Measurements from ENCODE around the gene STAT5B.
"Not testable (repeated sequence)": the region's sequence is repeated elsewhere in the genome, so short reads cannot be mapped to it uniquely, and the experiment has no call there.

Gene STAT5B

DNA sequence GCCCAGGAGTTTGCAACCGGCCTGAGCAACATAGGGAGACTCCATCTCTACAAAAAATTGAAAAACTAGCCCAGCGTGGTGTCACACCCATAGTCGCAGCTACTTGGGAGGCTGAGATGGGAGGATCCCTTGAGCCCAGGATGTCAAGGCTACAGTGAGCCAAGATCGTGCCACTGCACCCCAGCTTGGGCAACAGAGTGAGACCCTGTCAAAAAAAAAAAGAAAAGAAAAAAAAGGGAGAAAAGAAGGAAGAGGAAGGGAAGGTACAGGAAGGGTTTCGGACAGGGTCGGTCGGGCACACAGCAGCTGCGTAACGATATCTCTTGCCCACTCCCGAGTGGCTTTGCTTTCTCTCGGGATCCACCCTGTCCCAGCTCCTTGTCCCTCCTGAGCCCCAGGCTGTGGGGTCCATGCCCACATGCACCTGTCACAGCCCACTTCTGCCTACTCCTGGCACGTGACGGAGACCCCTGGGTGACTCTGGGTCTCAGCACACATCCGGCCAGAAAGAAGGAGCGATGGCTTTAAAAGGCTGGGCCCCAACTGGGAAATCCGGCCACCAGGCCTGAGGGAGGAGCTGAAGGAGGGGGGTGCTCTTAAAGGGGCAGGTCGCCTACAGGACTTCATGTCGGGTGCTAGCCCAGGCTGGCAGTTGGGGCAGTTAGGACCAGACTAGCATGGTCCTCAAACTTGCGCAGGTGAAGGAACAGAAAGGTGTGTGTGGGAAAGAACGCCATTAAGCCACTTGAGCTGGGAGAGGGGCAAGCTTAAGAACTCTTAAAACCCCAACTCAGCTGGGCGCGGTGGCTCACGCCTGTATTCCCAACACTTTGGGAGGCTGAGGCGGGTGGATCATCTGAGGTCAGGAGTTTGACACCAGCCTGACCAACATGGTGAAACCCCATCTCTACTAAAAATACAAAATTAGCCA, 82.0 kb downstream of the STAT5B start, which contains the start of gene GHDC:
Gene GHDC, minus strand, starts transcription at position 526 of the 931 bp plus-strand sequence. CDS start 913 bp downstream, outside the sequence.
- DNase-seq (ENCODE audit: low read depth), result peak; percentile 59

DNA sequence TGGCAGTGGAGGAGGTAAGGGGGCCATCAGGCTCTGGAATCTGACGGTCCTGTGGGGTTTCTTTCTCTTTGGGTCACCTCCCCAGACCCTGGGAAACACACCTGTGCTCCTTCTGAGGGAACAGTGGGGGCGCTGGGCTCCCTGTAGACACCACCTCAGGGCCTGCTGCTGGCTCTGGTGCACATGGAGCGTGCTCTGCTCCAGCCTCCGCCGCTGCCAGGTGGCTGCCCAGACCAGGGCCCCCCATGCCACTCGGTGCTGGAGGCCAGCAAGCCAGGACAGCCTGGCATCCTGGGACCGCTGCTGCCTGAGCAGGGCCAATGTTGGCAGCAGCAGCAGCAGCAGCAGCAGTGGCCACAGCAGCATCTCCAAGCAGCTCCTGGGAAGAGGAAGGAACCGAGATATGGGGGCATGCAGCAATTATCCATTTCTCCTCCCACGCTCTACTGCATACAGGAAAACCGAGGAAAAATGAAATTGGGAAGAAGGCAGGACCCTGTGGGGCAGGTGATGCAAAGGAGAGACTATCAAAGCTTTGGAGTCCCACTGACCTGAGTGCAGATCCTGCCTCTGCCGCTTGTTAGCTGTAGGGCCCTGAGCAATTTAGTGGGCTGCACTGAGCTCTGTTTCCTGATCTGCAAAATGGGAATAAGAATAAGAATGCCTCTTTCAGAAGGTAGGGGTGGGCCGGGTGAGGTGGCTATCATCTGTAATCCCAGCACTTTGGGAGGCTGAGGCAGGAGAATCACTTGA, 82.8 kb downstream of the STAT5B start:
- DNase-seq (ENCODE audit: low read depth), result no peak

DNA sequence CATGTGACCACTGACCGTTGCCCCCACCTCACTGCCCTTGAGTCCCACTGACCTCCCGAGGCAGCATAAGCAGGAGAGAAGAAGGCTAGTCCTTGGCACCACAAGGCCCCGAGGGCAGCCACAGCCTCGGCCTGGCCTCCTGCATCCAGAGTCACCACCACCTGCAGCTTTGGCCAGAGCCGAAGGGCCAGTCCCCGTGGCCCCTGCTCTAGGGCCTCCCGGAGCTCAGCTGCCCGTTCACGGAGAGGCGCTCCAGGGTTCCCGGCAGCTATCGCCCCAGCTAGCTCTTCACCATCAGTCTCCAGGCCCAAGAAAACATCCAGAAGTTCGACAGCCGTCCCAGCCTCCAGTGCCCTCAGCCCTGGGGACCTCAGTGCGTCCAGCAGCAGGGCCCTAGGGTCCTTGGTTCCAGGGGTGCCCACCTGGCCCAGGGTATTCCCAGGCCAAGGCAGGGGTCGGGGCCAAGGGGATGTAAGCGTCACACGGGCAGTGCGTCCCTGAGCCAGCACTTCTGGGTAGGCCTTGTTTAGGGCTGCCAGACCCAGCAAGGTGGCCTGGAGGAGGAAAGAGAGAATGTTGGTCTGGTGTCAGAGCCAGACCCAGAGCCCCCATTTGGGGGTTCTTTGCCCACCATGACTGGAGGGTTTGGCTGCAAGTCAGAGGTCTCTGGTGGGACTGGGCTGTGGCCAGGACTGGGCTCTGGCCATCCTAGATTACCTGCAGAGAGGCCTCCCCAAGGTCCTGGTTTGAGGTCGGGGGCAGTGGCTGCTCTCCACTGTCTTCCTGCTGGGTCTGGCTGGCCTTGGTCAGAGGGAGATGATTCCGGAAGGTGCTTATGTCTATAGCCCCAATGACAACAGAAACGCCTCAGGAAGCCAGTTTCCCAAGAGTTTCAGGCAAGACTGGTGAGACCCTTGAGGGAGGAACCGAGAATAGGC, 83.7 kb downstream of the STAT5B start:
- no peak for DNase-seq (ENCODE audit: low read depth)

DNA sequence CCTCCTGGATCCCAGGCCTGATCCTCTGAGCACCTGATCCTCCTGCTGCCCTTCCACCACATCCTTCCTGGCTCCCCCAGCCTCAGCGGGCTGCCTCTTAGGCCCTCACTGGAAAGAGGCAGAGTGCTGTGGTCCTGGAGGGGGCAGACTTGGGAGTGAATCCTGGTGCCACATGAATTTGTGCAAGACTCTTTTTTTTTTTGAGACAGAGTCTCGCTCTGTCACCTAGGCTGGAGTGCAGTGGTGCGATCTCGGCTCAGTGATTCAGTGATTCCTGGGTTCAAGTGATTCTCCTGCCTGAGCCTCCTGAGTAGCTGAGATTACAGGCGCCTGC, 84.9 kb downstream of the STAT5B start:
- no peak for DNase-seq (ENCODE audit: low read depth)

DNA sequence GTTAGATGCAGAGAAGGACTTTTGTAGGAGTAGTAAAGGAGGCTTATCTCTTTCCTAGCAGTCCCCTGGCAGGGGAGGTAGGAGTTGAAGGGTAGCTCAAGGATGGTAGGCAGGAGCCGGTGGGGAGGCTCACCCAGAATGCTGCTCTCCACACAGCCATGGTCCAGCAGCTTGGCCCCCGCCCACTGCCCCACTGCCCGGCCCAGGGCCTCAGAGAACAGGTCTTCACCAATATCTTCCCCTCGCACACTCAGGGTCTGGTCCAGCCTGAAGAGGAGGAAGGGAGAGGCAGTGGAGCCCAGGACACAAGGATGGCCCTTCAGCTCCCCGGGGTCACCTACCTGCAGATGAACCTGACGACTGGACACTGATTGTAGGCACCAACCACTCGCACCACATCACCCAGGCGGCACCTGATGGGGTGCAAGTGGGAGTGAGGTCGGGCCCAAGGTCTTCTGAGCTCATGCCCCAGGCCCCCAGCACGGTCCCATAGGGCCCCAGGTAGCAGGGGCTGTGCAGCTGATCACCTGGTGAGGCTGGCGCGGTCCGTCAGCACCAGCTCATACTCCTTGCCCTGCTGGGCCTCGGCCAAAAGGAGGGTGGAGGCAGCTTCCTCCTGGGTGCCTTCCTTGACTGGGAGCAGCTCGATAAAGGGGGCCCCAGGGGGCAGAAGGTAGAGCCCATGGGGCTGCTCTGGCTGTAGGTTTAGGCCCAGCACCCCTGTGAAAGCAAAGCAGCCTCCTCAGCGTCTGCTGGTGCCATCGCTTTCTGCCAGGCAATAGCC, 85.5 kb downstream of the STAT5B start:
- no peak for DNase-seq (ENCODE audit: low read depth)

DNA sequence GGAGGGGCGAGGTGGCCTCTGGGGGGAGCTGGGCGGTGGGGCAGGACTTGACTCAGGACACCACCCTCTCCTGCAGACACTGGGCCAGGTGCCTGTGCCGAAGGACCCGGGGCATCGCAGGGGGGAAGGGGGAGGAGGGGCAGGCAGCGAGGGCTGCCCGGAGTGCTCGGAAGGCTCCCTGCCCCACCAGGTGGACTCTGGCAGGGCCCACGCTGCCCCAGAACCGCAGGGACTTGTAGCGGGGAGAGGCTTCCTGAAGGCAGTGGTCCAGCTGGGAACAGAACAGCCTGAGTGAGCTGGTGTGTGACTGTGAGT, 86.6 kb downstream of the STAT5B start:
- DNase-seq (ENCODE audit: low read depth), result no peak

DNA sequence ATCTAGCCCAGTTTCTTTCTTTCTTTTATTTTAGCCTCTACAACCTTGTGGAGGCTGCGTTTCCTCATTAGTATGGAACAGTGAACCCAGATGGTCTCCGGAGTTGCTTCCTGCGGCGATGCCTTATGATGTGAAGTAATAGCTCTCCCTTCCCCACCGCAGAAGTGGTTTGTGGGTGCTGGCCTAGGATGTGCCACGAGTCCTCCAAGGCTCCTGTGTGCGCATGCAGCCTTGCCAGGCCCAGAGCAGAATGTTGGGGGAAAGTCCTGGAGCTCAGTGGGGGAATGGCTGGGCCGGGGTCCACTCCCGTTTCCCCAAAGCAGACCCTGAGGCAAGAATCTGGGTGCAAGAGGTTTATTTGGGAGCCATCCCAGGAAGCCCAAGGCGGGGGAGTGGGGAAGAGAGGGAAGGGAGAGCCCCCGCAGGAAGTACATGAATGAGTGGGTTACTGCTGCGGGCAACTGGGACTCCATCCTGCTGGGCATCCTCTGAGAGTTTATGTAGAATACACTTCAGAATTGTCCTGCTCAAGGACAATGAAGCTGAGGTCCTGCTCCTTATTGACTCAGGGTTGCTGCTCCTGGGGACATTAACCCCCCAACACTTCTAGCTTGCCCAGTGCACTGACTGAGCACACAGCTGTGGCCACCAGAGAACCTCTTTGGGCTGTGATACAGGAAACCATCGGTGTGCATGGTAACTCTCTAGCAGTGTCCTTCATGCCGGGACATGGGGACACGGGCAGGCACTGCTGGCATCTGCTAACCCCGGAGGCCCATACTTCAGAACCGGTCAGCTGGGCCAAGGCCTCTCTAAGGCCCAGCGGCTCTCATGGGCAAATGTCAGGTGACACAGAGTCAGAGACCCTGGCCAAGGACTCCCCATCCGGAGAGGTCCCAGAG, 87.2 kb downstream of the STAT5B start:
- DNase-seq (ENCODE audit: low read depth), result no peak

DNA sequence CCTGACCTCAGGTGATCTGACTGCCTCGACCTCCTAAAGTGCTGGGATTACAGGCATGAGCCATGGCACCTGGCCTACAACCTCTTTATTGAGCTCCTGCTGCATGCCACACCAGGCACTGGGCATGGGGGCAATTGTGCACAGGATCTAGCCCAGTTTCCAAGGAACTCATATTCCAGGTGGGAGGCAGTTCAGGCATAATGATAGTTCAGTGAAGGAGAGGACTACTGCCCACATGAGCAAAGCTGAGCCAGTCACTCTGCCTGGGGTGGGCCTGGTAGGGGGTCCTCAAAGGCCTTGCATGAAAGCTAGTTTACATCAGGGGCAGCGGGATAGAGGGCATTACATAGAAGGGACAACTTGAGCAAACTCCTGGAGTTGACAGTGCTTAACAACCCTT, 88.4 kb downstream of the STAT5B start:
- no peak for DNase-seq (ENCODE audit: low read depth)

DNA sequence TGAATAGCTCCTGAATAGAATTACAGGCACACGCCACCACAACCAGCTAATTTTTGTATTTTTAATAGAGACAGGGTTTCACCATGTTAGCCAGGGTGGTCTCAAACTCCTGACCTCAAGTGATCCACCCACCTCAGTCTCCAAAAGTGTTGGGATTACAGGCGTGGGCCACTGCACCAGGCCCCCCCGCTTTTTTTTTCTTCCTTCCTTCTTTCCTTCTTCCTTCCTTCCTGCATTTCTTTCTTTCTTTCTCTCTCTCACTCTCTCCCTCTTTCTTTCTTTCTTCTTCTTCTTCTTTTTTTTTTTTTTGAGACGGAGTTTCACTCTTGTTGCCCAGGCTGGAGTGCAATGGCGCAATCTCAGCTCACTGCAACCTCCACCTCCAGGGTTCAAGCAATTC, 90.0 kb downstream of the STAT5B start:
- not testable (repeated sequence) for DNase-seq (ENCODE audit: low read depth)

DNA sequence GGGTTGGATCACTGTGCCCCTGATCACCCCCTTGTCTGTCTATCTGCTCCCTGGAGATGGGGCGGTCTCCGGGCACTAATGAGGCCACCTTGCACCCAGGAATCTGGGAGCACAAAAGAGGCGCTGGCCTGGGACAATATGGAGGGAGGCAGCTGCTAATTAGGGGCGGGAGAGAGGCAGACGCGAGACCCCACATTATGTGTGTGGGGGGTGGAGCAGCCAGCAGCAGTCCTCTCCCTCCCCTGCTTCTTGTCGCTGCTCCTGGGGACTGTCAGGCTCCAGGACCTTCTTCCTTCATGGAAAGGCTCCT, 90.6 kb downstream of the STAT5B start:
- DNase-seq (ENCODE audit: low read depth), result no peak

DNA sequence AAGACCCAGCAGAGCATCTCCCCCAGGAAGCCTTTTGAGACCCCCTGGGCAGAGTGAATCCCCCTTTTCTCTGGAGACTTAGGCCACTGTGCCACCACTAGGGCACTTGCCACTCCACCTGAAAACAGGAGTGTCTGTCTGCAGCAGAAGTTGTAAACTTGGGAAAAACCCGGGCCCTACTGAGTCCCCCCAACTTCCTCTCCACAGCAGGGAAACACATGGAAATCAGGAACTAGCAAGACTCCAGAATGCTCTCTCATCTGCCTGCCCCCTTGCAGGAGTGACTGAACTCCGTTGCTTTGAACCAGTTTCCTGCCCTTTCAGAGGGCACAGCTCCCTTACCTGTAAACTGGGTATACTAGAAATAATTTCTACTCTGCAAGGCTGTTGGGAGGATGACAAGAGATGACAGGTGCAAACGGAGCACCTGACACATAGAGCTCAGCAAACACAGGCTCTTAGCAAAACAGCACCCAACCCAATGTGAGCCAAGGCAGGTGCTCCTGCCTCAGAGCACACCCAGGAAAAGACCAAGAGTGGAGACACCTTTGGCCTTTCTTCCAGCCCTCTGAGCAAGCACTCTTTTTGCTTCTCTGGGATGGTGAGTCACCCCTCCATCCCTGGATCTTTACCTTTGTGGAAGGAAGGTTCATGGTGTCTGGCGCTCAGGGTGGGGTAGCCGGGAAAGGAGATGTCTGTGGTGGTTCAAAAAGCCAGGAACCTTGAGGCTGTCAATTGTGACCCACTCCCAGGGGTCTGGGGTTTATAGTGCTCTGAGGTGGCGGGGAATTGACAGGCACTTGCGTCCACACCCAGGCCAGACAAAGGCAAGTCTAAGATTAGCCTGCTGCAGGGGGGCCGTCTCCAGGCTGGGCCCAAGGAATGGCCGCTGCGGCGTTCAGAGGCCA, 91.2 kb downstream of the STAT5B start, which contains the start of gene HCRT:
Gene HCRT, minus strand, starts transcription at position 740 of the 908 bp plus-strand sequence. Its CDS starts 87 bp downstream, at position 653.
- DNase-seq (ENCODE audit: low read depth), result no peak

DNA sequence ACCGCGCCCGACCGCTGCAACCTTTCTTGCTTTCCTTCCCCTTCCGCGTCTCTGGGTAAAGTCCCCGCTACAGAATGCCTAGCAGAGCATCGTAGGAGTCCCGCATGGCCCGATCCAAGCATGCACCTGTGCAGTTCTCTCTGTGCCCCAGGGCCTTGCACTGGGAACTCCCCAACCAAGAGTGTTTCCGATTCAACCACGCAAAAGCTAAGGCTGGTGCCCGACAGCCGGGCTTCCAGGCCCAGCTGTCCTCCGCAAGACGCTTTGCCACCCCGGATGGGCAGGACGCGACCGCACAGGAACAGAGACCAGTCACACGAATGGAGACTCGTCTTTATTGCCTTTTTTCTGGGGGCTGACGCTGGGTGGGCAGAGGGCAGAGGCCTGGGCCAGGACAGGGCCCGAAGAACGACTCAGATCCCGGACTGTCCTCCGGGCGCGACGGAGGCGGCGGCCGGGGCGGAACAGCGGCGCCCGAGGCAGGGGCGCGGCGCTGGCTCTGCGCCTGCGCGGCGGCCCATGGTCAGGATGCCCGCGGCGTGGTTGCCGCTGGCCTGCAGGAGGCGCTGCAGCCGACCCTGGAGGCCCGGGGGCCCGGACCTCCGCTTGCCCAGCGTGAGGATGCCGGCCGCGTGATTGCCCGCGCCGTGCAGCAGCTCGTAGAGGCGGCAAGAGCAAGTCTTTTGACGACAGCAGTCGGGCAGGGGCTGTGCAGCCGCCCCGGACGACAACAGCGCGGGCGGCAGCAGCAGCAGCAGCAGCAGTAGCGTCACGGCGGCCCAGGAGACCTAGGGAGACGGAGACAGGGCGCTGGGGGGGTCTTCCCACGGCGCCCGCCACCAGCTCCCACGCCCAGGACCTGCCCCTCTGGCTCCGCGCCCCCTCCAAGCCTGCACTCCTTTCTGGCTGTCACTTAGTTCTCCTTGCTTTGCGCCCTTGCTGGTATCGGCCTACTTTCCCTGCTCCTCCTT, 92.2 kb downstream of the STAT5B start:
- peak; percentile 44 for DNase-seq (ENCODE audit: low read depth)

DNA sequence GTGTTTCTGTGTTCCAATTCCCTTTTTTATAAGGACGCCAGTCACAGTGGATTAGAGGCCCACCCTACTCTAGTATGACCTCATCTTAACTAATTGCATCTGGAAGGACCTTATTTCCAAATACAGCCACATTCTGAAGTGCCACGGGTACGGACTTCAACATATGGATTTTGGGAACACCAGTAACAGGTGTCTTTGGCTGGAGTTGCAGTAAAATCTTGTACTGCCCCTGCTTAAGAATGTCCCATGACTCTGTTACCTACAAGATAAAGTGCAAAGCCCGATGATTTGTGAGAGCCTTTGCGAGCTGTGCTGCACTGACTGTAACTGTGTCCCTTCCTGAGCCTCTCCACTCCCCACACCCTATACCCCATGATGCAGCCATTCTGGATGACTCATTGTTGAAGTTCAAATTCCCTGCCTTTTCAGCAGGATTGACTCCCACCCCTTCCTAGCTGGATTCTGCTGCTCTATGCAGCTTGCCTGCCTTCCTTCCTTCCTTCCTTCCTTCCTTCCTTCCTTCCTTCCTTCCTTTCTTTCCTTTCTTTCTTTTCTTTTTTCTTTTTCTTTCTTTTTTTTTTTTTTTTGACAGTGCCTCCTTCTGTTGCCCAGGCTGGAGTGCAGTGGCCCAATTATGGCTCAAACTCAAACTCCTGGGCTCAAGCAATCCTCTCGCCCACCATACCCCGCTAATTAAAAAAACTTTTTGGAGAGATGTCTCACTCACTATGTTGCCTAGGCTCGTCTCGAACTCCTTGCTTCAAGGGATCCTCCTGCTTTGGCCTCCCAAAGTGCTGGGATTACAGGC, 93.1 kb downstream of the STAT5B start:
- peak; percentile 33 for DNase-seq (ENCODE audit: low read depth)

DNA sequence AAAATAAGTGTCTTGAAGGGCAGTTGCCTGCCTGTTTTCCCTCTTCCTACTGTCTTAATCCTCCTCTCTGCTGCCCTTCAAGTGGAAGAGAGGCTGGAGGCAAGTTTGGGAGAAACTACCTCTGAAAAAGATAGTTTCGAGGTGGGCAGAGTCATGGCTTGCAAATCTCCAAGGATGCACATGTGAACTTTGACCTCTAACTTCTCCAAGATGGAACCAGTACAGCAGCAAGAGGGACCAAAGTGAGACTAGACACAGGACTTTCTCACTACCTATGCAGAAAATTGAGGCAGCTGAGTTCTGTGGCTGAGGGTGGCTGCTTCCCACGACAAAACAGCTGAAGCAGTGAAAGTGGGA, 94.4 kb downstream of the STAT5B start:
- no peak for DNase-seq (ENCODE audit: low read depth)

DNA sequence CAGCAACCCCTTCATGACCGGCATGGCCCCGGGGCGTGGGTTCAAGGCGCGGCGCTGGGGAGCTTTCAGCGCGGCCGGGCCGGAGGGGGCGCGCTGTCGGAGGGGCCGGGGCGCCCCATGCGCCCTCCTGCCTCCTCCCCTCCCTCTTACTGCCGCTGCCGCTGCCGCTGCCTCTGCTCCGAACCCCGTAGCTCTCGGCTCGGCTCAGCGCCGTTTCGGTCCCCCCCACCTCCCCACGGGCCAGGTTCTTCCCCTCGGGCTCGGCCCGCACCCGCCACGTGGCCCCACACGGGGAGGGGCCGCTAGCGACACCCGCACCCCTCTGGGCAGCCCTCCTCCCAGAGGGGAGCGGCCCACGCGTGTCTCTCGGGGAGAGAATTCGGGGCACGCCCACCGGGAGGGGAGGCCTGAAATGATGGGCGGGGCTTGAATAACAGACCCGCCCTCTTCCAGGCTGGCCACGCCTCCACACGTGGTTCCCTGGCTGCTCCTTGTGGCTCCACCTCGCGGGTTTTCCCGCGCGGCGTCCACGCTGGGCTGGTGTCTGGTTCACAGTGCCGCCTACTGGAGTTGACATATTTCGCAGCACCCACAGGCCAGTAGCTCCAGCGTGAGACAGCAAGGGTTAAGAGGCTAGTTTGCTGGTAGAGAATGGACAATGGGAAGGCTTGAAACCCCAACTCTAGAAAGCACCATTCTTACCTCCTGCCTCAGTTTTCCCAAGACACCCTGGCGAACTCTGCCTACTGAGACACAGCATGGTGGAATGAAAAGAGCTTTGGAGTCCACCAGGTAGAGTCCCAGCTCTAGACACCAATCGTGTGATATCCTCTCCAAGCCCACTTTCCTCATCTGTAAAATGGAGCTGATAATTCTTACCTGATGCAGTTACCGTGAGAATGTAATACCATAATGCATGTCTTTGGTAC, 95.0 kb downstream of the STAT5B start, which contains the start of gene KCNH4:
Gene KCNH4, minus strand, starts transcription at position 221 of the 929 bp plus-strand sequence. Its CDS starts 197 bp downstream, at position 24.
- peak; percentile 51 for DNase-seq (ENCODE audit: low read depth)

DNA sequence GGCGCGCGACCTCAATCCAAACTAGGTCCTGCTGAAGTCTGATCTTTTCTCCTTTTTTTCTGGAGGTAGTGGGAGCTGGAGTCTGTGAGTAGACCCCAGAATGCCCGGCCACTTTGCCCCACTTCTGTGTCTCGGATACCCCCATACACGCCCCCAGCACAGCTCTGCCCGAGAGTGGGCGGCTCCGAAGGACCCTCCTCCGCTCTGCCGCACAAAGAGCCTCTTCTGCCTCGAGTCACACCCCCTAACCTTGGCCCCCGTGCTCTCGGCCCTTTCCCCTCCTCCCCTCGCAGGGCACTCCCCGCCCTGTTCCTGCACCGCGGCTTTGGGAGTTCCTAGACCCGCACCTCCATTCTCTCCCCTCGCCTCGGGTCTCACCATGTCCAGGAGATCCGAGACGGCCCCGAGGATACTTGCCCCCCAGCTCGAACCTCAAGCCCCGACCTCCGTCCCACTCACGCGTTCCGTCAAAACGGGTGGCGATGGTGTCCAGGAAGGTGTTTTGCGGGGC, 95.7 kb downstream of the STAT5B start:
- no peak for DNase-seq (ENCODE audit: low read depth)
